HG03135 (cell line): ENCODE data around the gene ACOX2.

Source experiments
- ATAC-seq: cut with Tn5 transposase; IDR thresholded peaks from one replicate; pipeline ENCODE4 v1.9.1; 2021; ENCODE audit warnings: mild to moderate bottlenecking, moderate library complexity; ENCODE audit not compliant: unreplicated experiment

The ACOX2 gene

DNA sequence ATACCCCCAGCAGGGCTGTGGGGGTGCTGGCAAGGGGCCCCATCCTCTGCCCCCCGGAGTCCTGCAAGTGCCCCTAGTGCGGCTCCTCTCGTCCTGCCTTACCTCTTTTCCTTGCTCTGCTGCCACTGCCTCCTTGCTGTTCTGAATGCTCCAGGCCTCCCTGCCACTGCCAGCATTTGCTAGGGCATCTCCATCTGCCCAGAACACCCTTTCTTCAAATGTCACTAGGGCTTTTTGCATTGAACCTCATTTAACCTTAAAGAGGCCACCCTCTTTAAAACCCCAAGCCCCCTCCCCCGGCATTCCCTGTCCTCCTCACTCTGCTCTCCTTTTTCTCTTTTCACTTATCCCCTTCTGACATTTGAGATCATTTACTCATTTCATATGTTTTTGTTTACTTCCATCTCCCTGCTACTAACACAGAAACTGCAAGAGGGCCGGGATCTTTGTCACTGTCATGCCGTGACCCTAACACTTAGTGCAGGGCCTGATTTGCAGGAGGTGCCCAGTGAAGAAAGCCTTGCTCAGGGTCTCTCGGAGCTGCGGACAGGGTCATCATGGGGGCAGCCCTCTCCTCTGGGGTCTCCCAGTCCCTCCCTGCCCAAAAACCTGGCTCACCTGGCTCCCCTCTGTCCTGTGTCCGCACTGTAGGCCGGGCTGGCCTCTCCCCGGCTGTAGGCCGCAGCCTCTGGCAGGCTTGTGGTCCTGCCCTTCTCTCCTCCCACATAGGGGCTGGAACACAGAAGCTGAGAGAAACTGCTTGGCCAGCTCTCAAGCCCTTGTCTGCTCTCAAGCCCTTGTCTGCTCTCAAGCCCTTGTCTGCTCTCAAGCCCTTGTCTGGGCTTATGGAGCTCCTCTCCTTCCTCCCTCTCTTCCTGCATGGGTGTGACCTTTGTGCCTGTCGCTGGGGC lies at the start of gene ACOX2:
Gene ACOX2 (minus strand): TSS at position 690 of the 911 bp plus-strand sequence. CDS start 2,084 bp downstream, outside the sequence.
- ATAC-seq, result no peak

DNA sequence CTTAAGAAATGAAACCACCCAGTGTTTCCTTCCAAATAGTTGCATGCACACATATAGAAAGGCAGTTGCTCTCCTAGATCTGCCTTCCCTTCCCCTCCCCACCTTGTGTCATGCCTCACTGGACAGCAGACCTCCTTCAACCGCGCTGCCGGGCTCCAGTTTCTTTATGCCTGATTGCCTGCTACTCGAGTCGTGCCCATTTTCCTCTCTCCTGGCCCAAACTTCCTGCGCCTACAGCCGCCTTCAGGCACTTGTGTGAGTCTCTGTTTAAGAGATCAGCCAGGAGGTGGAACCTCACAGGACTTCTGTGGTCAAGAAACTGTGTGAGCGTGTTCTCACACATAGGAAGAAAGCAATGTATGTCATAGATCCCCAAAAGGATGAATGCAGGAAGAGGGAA lies 49.0 kb upstream of the ACOX2 start:
- no peak for ATAC-seq

DNA sequence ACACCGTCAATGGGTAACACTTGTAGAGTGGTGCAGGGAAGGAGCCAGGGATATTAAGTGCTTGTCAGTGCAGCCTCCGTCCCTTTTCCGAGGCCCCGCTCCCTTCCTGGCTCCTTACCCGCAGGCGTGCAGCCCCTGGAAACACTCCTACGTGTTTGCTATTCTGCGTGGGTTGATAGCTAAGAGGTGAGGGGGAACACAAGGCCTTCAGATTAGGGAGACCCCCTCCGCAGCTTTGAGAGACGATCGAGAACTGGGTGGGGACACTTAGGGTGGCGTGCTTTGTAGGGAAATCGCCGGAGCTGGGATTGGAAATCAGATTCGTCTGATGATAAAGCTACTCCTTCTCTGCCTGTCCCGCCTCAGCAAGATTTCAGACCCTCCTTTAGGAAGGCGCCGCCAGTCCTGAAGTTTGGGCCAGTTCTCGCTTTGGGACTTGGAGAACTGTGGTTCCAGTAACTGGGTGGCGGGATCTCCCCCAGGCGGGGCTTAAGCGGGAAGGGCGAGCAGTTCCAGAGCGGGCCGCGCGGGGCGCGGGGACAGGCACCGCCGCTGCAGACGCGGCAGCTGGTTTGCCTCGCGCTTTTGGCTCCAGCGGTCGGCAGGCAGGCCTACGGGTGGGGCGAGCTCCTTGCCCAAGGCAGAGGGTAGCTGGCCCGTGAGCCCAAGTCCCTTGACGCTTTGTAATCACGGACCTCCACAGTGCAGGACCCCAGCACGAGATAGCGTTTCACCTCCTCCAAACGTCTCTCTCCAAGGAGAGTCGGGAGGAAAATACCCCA lies 48.2 kb upstream of the ACOX2 start:
- ATAC-seq, result peak; percentile 90

DNA sequence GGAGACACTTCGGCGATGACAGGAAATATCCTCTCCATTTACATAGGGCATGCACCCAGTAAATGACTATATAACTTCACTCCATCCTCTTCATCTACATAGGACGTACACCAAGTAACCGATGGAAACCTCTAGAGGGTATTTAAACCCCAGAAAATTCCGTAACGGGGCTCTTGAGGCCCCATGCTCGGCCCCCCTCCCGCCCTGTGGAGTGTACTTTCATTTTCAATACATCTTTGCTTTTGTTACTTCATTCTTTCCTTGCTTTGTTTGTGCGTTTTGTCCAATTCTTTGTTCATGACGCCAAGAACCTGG lies 47.7 kb upstream of the ACOX2 start:
- ATAC-seq, result no peak

DNA sequence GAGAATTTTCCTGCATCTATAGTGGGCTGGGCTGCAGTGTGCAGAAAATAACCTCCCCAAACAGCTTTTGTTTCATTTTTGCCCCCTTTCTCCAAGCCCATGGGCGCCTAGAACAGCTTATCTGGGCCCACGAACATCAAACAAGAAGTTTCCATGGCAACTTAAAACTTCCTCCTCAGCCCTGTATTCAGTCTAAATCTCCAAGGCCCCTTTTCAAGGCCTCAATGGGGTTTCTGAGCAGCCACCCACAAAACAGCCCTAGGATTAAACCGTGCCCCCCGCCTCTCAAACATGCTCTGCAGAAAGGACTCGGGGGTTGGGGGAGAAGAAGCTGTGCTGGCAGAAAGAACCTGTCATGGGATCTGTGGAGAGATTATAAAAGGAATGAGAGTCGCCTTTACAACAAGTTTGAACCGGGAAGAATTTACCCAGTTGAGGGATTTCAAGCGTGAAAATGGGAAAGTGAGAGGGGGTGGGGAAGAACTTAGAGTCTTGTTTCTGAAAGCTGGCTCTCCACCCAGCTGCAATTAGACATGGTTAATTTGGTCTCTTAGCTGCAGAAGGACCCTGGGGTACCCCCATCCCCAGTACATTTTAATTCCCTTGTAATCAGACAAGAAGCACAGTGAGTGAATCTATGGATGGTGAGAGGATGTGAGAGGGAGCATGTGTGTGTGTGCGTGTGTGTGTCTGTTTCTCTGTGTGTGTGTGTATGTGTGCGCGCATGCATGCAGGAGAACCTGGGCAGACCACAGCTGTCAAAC lies 44.5 kb upstream of the ACOX2 start:
- no peak for ATAC-seq

DNA sequence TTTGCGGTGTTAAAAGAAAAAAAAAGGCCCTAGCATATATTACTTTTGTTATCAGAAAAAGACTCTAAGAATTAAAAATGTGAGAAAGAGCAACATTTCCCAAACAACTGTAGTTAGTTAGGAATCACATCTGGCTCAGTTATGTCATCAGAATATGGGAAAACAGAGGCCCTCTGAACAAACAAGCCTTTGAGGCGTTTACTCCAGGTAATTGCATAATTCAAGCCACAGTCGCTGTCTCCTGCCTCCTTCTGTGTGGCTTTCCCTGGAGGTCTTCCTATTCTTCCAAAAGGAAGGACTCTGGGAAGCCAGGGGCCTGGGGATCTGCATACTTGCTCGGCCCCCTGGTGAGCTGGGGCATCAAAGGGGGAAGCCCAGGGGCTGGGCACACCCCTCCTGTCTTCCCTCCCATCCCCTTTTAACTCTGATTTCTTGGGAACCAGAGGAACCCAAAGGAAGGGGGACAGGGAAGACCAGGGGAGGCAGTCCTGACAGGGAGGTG lies 43.9 kb upstream of the ACOX2 start:
- no peak for ATAC-seq

DNA sequence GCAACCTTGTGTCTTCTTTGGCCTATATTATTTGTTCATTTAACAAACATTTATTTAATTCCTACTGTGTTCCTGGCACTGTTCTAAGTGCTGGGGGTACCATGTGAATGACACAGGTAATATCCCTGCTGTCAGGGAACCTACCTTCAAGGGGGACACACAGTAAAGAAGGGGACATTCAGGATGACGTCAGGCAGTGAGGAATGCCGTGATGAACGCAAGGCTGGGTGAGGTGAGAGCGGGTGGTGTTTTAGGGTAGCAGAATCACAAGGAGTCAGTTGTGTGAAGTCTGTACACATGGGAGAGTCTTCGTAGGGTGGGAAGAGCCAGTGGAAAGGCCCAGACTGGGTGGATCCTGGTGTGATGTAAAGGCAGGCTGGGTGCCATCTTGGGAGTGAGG lies 41.9 kb upstream of the ACOX2 start:
- ATAC-seq, result no peak

DNA sequence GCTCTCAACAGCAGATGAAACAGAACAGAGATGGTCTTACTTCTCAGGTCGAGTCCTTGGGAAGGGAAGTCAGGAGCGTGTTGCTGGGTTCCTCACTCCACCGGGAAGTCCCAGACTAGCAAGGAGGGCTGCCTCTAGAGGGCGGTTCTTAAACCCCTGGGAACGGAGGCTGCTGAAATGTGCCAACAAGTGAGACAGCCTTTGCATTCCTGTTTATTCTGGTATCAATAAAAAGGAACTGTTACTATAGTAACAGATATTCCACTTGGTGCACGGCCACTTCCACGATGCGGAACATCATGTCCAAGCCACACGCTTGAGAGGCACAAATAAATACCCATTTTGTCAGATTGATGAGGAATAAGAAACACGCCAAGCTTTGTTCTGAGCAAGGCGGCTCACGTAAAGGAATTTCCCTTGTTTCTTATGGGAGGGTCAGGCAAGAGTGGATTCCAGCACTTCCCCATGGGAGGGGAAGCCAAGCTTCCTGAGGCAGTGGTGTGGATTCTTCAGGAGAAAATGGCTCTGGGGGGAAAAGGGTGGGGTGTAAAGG lies 40.4 kb upstream of the ACOX2 start, which contains the start of gene FAM107A:
Gene FAM107A (minus strand): TSS at position 123 of the 553 bp plus-strand sequence. CDS start 7,531 bp downstream, outside the sequence.
- no peak for ATAC-seq

DNA sequence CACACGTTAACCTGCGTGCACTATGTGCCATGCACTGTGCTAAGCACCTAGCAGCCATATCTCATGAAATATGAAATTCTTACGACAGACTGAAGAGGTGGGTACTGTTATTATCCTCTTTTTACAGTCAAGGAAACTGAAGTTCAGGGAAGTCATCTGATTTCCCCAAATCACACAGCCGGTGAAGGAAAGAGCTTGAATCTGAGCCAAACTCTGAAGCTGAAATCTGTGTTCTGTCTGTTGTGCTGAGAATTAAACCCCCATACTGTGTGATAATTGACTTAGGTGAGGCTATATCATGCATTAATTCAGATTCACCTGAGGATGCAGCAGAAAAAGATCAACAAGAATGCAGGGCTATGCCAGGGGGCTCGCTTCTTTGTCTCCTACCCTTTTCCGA lies 39.7 kb upstream of the ACOX2 start:
- ATAC-seq, result no peak

DNA sequence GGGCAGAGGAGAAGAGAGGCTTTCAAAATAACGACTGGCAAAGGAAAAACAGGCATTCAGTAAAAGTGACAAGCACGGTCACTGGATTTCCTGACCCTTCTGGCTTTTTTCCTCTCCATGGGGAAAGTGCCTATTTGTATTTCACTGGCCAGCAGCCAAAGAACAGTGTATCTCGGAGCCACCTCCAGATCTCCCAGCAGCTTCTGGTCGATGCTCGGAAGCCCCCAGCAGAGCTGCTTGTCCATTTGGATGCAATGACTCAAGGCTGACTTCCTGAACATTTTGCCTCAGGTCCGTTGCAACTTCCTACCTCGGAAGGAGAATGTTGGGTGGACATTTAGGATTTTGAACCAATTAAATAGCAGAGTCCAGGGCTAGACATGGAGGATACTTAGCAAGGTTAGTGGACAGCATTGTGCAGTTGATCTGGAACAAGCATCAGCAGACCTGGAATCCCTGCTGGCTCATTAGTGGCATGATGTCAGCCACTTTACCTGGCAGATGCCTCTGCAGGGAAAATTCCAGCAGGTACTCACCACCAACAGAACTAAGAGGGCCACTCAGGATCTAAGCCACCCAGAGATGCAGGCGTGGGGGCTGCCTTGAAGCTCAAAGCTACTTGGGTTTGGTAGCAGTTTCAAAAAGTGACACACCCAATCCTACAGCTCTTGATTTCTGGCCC lies 39.1 kb upstream of the ACOX2 start:
- ATAC-seq, result no peak

DNA sequence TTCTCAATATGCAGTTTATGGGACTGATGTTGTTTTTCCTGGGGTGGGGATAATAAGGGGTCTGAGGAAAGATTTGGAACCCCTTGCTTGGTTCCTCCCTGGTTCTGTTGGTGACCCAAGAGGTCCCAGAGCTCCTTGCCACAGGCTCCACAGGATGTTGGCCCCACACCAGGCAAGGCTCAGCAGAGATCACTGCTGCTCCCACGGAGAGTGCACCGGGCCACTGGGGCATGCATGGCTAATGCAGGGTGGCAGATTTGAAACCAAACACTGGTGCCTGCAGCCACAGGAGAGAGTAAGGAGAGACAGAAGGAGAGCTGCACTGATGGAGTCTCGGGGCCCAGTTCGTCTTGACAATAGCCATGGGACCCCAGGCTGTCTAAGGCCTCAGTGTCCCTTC lies 37.7 kb upstream of the ACOX2 start:
- no peak for ATAC-seq

DNA sequence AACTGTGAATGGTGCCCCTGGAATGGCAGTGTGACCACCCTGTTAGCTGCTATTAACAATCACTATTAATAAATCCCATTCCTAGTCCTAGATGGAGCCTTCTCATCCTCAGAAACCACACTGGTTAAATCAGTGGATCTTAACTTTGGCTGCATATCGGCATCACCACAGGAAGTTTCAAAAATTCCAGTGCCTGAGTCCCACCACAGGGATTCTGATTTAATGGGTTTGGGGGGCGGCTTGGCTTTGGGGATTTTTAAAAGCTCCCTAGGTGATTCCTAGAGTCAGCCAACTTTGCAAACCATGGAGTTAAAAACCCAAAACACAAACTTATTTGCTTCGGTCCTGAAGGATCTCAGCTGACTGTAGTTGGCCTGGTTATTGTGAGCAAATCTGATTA lies 37.1 kb upstream of the ACOX2 start:
- ATAC-seq, result no peak

DNA sequence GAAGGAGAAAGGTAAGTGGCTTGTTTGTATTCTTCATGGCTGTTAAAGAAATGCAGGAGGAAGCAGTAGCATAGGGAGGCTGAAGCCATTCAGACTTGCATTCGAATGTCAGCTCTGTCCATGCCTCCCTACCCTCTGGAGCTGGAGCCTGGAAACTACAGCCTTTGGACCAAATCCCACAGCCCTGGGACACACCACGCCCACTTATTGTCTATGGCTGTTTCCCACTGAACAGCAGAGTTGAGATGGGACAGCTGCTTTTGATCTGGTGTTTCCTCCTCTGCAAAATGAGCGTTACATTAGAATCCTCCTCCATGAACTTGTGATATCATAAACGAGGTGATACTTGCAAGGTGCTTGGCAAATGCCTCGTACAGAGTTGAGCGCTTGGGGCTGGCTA lies 36.6 kb upstream of the ACOX2 start:
- ATAC-seq, result no peak

DNA sequence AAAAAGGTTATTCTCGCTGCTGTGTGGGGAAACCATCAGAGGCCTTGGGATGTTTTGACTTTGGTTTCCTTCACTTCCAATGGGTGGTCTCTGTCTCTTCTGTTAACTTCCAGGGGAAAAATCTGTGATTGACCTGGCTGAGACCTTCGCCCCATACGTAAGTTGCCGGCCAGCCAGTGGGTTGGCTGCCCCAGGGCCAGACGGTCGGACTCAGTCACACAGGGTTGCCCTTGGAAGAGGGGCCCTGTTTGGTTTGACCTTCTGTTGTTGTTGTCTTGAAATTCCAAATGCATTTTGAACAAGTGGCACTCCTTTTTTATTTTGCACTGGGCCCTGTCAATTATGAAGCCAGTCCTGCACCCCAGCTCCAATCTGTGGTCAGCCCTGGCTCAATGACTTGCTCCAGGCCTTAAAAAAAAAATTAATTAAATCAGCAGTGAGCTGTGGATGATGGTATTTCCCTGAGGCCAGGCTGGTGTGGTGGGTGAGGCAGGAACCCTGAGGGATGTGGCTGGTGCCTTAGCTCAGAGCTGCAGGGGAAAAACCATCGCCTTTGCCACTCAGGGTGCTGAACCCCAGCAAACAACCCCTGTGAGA lies 35.7 kb upstream of the ACOX2 start:
- no peak for ATAC-seq

DNA sequence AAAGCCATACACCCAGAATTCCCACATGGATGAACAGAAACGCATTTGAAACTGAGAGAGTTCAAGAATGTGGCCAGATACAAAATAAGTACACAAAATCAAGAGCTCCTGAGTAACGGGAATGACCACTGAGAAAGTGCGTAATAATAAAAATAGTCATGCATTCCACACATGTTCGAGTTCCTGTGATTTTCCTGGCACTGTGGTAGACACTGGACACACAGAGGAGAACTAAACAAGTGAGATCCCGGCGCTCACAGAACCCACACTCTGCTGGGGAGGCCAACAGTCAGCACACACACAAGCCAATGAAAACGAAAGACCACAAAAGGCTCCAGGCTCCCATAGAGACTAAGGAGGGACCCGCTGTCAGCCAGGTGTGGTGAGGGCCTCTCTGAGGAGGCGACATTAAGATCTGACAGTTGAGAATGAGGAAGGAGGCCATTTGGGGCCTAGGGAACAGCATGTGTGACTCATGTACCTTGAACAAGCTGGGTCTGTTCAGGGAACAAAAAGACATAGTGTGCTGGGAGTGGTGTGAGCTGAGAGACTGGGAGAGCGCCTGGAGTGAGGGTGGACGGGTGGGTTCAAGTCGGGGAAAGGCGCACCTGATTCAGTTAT lies 35.1 kb upstream of the ACOX2 start:
- no peak for ATAC-seq

DNA sequence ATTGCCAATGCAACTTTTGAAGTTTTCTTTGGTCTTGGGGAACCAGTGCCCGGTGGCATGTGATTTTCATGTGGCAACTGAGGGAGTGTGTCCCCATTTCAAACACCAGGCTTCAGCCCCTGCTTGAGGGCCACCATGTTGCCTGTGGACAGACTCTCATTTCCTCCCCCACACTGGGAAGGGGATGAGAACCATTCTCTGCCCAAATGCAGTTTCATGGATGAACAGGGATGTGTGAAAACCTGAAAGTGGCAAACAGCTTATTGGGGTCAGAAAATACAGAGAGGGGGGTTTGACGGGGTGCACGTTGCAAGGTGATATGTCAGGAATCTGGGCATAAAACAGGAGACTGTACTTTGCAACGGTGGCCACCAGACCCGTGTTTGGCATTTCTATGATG lies 33.9 kb upstream of the ACOX2 start:
- ATAC-seq, result no peak

DNA sequence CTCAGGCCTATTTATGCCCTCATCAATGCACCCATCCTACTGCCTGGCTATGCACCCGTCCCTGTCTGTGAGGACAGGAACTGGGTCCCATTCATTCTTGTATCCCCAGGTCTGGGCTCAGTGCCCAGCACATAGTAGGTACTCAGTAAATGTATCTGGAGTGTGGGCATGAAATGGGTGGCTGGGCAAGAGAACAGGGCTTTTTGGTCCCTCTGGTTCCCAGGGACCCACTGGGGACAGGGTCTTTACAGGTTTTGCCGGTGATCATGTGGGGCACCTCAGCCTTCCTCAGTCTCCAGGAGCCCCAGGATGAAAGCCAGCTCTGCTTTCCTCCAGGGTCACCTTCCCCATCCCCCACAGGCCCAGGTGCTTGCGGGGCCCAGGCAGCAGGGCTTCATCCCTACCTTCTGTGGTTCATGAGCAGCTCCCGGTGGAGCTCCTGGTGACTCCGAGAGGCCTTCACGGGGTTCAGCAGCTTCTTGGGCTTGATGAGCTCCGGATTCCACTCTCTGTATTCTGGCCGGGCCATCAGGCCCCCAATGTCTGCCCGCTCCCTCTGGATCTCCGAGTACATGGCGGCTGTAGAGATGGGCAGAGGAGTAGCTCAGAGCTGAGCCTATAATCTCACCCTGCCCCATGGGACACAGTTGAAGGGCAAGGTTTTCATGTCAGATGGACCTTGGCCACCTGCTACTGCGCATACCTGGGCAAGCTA lies 32.5 kb upstream of the ACOX2 start:
- no peak for ATAC-seq

DNA sequence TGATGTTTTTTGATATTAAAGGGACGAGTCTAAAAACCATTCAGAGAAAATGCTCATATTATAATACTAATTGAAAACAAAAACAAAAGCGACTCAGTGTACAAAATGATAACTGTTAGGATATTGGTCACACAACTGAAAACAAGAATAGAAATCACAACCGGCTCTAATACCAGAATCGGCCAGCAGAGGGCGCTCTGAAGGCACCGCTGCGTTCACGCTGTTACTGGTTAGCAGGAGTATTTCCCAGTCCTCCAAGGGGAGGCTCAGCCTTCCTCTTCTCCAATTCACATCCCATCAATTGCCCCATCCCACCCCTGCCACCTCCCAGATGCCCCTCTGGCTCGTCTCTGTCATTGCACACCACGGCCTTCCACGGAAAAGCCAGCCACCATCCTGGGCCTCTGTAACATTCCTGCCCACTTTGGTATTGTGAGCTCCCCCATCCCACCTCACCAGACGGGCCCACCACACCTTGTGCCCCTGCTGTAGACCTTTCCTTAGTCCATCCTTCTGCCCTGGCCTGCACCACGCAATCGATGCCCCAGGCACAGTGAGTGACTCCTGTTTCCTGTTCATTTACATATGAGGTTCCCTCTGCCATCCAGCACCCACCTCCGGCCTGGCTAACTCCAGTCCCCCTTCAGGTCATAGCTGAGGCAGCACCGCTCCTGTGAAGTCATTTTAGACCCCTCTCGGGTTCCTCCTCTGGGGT lies 31.7 kb upstream of the ACOX2 start:
- ATAC-seq, result no peak
